ENCODE measurements around the gene LACTB. TPM values are rescaled to one million over a fixed set of nuclear protein-coding genes. Genes with fewer than 3 reads are reported as not detected.

The LACTB gene
- total RNA-seq, 2 donors from 2014 or later, result 9.1 to 15.4 TPM

GRCh38 chr15:63145426-63145825 lies 23.8 kb downstream of the LACTB start:
- no peak overlapping the region for H3K27ac ChIP-seq
- intact Hi-C loops (cut with DNase I), result no loop called here
- DNase-seq (ENCODE audit: low spot score), result no peak
- H3K36me3 ChIP-seq, result no peaks in the 10 kb centered on the region
- 94% methylated on average over 2 of the region's 2 CpGs for WGBS
- H3K9me3 ChIP-seq, result no peaks in the 10 kb centered on the region
- TF ChIP-seq POLR2AphosphoS5 (IDR thresholded peaks at IDR 0.05), result no peak
- no peak for TF ChIP-seq POLR2A (IDR thresholded peaks at IDR 0.05)
- no peak for TF ChIP-seq CTCF (IDR thresholded peaks at IDR 0.05)
- no peaks in the 10 kb centered on the region for H3K4me1 ChIP-seq (replicated peaks)
- no peak overlapping the region for H3K4me3 ChIP-seq
- no peaks in the 10 kb centered on the region for H3K27me3 ChIP-seq (replicated peaks; ENCODE audit: insufficient read depth)

- WGBS, result 86% methylated on average over 3 of the region's 3 CpGs
- Histone ChIP-seq H3K36me3 (no peaks in the 10 kb centered on the region), H3K9me3 (no peaks in the 10 kb centered on the region), H3K27me3 (replicated peaks; ENCODE audit: insufficient read depth) (no peaks in the 10 kb centered on the region), H3K4me3 (no peak overlapping the region), H3K4me1 (replicated peaks) (no peaks in the 10 kb centered on the region), H3K27ac (no peak overlapping the region)
- no peak for TF ChIP-seq POLR2A (IDR thresholded peaks at IDR 0.05)
- no peak for TF ChIP-seq CTCF (IDR thresholded peaks at IDR 0.05)
- no peak for TF ChIP-seq POLR2AphosphoS5 (IDR thresholded peaks at IDR 0.05)
- DNase-seq (ENCODE audit: low spot score), result no peak
- intact Hi-C loops (cut with DNase I), result no loop called here
Measured at GRCh38 chr15:63146684-63147083, 25.0 kb downstream of the LACTB start.

- H3K36me3 ChIP-seq, result no peaks in the 10 kb centered on the region
- TF ChIP-seq CTCF (IDR thresholded peaks at IDR 0.05) (no peak), POLR2AphosphoS5 (IDR thresholded peaks at IDR 0.05) (no peak), POLR2A (IDR thresholded peaks at IDR 0.05) (no peak)
- no peaks in the 10 kb centered on the region for H3K4me1 ChIP-seq (replicated peaks)
- DNase-seq (ENCODE audit: low spot score), result no peak
- no peak overlapping the region for H3K4me3 ChIP-seq
- intact Hi-C loops (cut with DNase I), result no loop called here
- WGBS, result 96% methylated on average over 1 of the region's 1 CpG
- no peak overlapping the region for H3K27ac ChIP-seq
- no peaks in the 10 kb centered on the region for H3K27me3 ChIP-seq (replicated peaks; ENCODE audit: insufficient read depth)
- H3K9me3 ChIP-seq, result no peaks in the 10 kb centered on the region
Measured at GRCh38 chr15:63151665-63152064, 30.0 kb downstream of the LACTB start.

- Histone ChIP-seq H3K4me3 (peak overlapping the region in 1 of 2 donors; percentile 67), H3K36me3 (no peaks in the 10 kb centered on the region), H3K9me3 (no peaks in the 10 kb centered on the region), H3K27ac (no peak overlapping the region), H3K4me1 (replicated peaks) (no peaks in the 10 kb centered on the region), H3K27me3 (replicated peaks; ENCODE audit: insufficient read depth) (no peaks in the 10 kb centered on the region)
- WGBS, result 71% methylated on average over 3 of the region's 3 CpGs
- no peak for DNase-seq (ENCODE audit: low spot score)
- intact Hi-C loops (cut with DNase I), result no loop called here
- TF ChIP-seq CTCF (IDR thresholded peaks at IDR 0.05), result no peak
- TF ChIP-seq POLR2A (IDR thresholded peaks at IDR 0.05), result no peak
- no peak for TF ChIP-seq POLR2AphosphoS5 (IDR thresholded peaks at IDR 0.05)
Measured at GRCh38 chr15:63155486-63155885, 33.8 kb downstream of the LACTB start.

- no peak for DNase-seq (ENCODE audit: low spot score)
- Histone ChIP-seq H3K27me3 (replicated peaks; ENCODE audit: insufficient read depth) (no peaks in the 10 kb centered on the region), H3K9me3 (no peaks in the 10 kb centered on the region), H3K36me3 (no peaks in the 10 kb centered on the region), H3K4me1 (replicated peaks) (no peaks in the 10 kb centered on the region), H3K4me3 (peak overlapping the region; percentile 67 to 71), H3K27ac (peak overlapping the region; percentile 94 to 95)
- intact Hi-C loops (cut with DNase I), result no loop called here
- TF ChIP-seq POLR2A (IDR thresholded peaks at IDR 0.05) (no peak), POLR2AphosphoS5 (IDR thresholded peaks at IDR 0.05) (no peak), CTCF (IDR thresholded peaks at IDR 0.05) (peak in 1 of 4 experiments; percentile 5)
- 7% methylated on average over 10 of the region's 10 CpGs for WGBS
Measured at GRCh38 chr15:63156086-63156710, 34.5 kb downstream of the LACTB start.

Data from prostate gland (tissue), 2 donors.